Measurements from ENCODE around the gene CTAGE9. TPM values are rescaled to one million over a fixed set of nuclear protein-coding genes. Genes with fewer than 3 reads are reported as not detected.

The CTAGE9 gene
- total RNA-seq, 1 experiment from 2014 or later, result not detected

DNA sequence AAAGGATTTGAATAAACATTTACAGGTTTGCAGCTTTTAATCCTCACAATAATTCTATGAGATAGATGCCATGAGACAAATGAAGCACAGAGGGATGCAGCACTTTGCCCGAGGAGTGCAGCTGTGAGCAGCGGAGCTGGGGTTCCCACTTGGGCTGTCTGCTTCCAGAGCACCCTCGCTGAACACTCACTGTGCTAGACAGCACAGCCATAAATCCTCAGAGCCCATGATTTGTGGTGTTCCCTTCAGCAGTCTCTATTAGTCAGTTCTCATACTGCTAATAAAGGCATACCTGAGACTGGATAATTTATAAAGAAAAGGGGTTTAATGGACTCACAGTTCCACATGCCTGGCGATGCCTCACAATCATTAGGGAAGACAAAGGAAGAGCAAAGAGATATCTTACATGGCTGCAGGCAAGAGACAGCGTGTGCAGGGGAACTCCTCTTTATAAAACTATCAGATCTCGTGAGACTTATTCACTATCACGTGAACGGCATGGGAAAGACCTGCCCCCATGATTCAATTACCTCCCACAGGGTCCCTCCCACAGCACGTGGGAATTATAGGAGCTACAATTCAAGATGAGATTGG lies 25.3 kb upstream of the CTAGE9 start:
- no peaks in the 10 kb centered on the region for H3K9me3 ChIP-seq (ENCODE audit: low read length)
- H2AFZ ChIP-seq (ENCODE audit: low read length), result no peak overlapping the region
- intact Hi-C loops (cut with micrococcal nuclease), result no loop called here
- ChIA-PET CTCF (no interaction called here), POLR2A (ENCODE audit: unreplicated experiment) (no interaction called here)
- H3K9ac ChIP-seq (ENCODE audit: low read length), result no peak overlapping the region
- H3K79me2 ChIP-seq (ENCODE audit: low read length), result no peaks in the 10 kb centered on the region
- H3K36me3 ChIP-seq (ENCODE audit: low read depth, low read length), result no peaks in the 10 kb centered on the region
- TF ChIP-seq, protein P1, sequence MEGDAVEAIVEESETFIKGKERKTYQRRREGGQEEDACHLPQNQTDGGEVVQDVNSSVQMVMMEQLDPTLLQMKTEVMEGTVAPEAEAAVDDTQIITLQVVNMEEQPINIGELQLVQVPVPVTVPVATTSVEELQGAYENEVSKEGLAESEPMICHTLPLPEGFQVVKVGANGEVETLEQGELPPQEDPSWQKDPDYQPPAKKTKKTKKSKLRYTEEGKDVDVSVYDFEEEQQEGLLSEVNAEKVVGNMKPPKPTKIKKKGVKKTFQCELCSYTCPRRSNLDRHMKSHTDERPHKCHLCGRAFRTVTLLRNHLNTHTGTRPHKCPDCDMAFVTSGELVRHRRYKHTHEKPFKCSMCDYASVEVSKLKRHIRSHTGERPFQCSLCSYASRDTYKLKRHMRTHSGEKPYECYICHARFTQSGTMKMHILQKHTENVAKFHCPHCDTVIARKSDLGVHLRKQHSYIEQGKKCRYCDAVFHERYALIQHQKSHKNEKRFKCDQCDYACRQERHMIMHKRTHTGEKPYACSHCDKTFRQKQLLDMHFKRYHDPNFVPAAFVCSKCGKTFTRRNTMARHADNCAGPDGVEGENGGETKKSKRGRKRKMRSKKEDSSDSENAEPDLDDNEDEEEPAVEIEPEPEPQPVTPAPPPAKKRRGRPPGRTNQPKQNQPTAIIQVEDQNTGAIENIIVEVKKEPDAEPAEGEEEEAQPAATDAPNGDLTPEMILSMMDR (conservative IDR thresholded peaks at IDR 0.05; ENCODE audit: low read depth, low read length), result no peak
- TF ChIP-seq EZH2phosphoT487 (IDR thresholded peaks at IDR 0.05; ENCODE audit: borderline replicate concordance, low read length) (no peak), EZH2 (IDR thresholded peaks at IDR 0.05; ENCODE audit: low read length, unreplicated experiment) (no peak)
- ATAC-seq (no peak), DNase-seq (no peak)
- no peaks in the 10 kb centered on the region for H4K20me1 ChIP-seq (ENCODE audit: low read length)
- no peaks in the 10 kb centered on the region for H3K27me3 ChIP-seq (ENCODE audit: low read length)
- H3K4me3 ChIP-seq (ENCODE audit: low read length), result no peak overlapping the region
- H3K4me1 ChIP-seq (ENCODE audit: insufficient read depth, low read length), result peaks cover 4% of the 10 kb centered on the region; the same call in 1 of the 2 replicates
- BruUV-seq (replicated peaks), result no TSS peak
- no peak overlapping the region for H3K4me2 ChIP-seq (ENCODE audit: low read length)
- H3K27ac ChIP-seq (ENCODE audit: low read length), result no peak overlapping the region
- H3F3A ChIP-seq (ENCODE audit: low read length, unreplicated experiment), result no peaks in the 10 kb centered on the region
- no peaks in the 10 kb centered on the region for H3K9me2 ChIP-seq (replicated peaks; ENCODE audit: low read length)

DNA sequence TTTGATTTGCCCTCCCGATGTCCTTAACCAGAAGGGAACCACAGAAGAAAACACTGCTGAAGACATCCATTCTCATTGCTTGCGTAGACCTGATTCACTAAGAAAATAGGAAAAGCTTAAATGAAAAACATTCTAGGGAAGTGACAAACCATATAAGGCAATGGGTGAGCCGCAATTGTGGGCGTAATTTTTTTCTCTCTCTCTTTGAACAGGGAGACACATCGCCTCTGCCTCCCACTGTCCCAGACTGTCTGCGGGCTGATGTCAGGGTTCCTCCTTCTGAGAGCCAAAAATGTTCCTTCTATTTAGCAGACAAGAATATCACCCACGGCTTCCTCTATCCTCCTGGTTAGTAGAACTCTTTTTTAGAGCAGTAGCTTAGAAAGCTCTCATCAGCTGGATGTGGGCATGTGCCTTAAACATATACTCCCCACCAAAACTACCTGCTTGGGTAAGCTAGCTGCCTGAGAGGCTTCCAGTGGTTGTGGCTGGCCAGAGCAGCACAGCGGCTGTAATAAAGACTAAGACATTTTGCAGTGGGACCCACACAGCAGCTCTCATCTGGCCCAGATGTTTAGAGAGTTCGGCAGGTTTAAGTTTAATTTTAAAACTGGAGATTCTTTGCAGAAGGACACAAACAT lies 22.7 kb upstream of the CTAGE9 start:
- no peaks in the 10 kb centered on the region for H4K20me1 ChIP-seq (ENCODE audit: low read length)
- no peak overlapping the region for H2AFZ ChIP-seq (ENCODE audit: low read length)
- no TSS peak for BruUV-seq (replicated peaks)
- no peaks in the 10 kb centered on the region for H3K36me3 ChIP-seq (ENCODE audit: low read depth, low read length)
- H3K9me2 ChIP-seq (replicated peaks; ENCODE audit: low read length), result no peaks in the 10 kb centered on the region
- H3K4me3 ChIP-seq (ENCODE audit: low read length), result no peak overlapping the region
- ChIA-PET CTCF (no interaction called here), POLR2A (ENCODE audit: unreplicated experiment) (no interaction called here)
- no peaks in the 10 kb centered on the region for H3K4me1 ChIP-seq (ENCODE audit: insufficient read depth, low read length)
- H3K9me3 ChIP-seq (ENCODE audit: low read length), result no peaks in the 10 kb centered on the region
- TF ChIP-seq EZH2 (IDR thresholded peaks at IDR 0.05; ENCODE audit: low read length, unreplicated experiment) (no peak), EZH2phosphoT487 (IDR thresholded peaks at IDR 0.05; ENCODE audit: borderline replicate concordance, low read length) (no peak)
- TF ChIP-seq, protein P1 (conservative IDR thresholded peaks at IDR 0.05; ENCODE audit: low read depth, low read length), result no peak
- intact Hi-C loops (cut with micrococcal nuclease), result no loop called here
- ATAC-seq, result no peak
- no peaks in the 10 kb centered on the region for H3K27me3 ChIP-seq (ENCODE audit: low read length)
- DNase-seq, result no peak
- no peaks in the 10 kb centered on the region for H3F3A ChIP-seq (ENCODE audit: low read length, unreplicated experiment)
- H3K9ac ChIP-seq (ENCODE audit: low read length), result no peak overlapping the region
- H3K4me2 ChIP-seq (ENCODE audit: low read length), result no peak overlapping the region
- H3K79me2 ChIP-seq (ENCODE audit: low read length), result no peaks in the 10 kb centered on the region
- H3K27ac ChIP-seq (ENCODE audit: low read length), result no peak overlapping the region

DNA sequence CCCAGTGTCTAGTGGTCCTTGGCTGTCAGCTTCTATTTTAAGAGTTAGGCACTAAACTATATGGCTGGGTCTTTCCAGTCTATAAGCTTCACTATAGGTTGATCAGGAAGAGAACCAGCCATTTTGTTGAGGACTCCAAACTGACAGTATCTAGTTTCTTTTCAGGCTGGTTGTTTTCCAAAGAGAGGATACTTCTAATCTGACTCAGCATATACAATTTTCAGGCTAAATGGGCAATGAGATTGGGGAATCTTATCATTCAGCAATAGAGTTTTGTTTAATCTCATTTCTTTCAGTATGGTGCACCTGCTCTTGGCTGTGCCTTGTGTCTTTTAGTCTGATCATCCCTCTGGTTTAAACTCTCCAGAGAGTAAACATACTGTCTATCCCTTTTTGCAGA lies 20.4 kb upstream of the CTAGE9 start:
- no TSS peak for BruUV-seq (replicated peaks)
- DNase-seq (no peak), ATAC-seq (no peak)
- intact Hi-C loops (cut with micrococcal nuclease), result no loop called here
- Histone ChIP-seq H3K9me3 (ENCODE audit: low read length) (no peaks in the 10 kb centered on the region), H3K36me3 (ENCODE audit: low read depth, low read length) (no peaks in the 10 kb centered on the region), H2AFZ (ENCODE audit: low read length) (no peak overlapping the region), H4K20me1 (ENCODE audit: low read length) (no peaks in the 10 kb centered on the region), H3K4me2 (ENCODE audit: low read length) (no peak overlapping the region), H3F3A (ENCODE audit: low read length, unreplicated experiment) (no peaks in the 10 kb centered on the region), H3K4me3 (ENCODE audit: low read length) (no peak overlapping the region), H3K9me2 (replicated peaks; ENCODE audit: low read length) (no peaks in the 10 kb centered on the region), H3K4me1 (ENCODE audit: insufficient read depth, low read length) (no peaks in the 10 kb centered on the region), H3K79me2 (ENCODE audit: low read length) (no peaks in the 10 kb centered on the region), H3K9ac (ENCODE audit: low read length) (no peak overlapping the region), H3K27ac (ENCODE audit: low read length) (no peak overlapping the region), H3K27me3 (ENCODE audit: low read length) (no peaks in the 10 kb centered on the region)
- ChIA-PET POLR2A (ENCODE audit: unreplicated experiment) (no interaction called here), CTCF (interaction anchor here (0.7 kb wide), 1 partner anchor 36 kb away, joined by 3 read pairs; no protein-coding TSS in a partner anchor)
- TF ChIP-seq, protein P1 (conservative IDR thresholded peaks at IDR 0.05; ENCODE audit: low read depth, low read length), result no peak
- TF ChIP-seq EZH2 (IDR thresholded peaks at IDR 0.05; ENCODE audit: low read length, unreplicated experiment), result no peak
- no peak for TF ChIP-seq EZH2phosphoT487 (IDR thresholded peaks at IDR 0.05; ENCODE audit: borderline replicate concordance, low read length)
